Neutrophil (primary cell): ENCODE measurements around the gene NAALADL2.

Experiments
- H3K27ac ChIP-seq: fragments of 200-600 bp; sonication (generic); 2 replicates; pipeline ENCODE4 v1.5.1; 2016; ENCODE audit warnings: mild to moderate bottlenecking, moderate library complexity
- H3K27me3 ChIP-seq: fragments of 200-600 bp; sonication (generic); 2 replicates; pipeline ENCODE4 v1.6.0; 2016; ENCODE audit warnings: mild to moderate bottlenecking
- H3K36me3 ChIP-seq: fragments of 200-600 bp; sonication (generic); 2 replicates; pipeline ENCODE4 v1.5.1; 2017
- H3K4me1 ChIP-seq, 2 experiments: fragments of 200-600 bp in 1 of 2; sonication (generic) in 1 of 2; 1 replicate in 1 of 2; 2 replicates in 1 of 2; pipeline versions ENCODE4 v1.5.1 to v1.6.1; 2013 to 2016; ENCODE audit warnings: low read depth in 1 of 2, low read length in 1 of 2, mild to moderate bottlenecking in 1 of 2, moderate library complexity in 1 of 2; ENCODE audit not compliant: control insufficient read depth in 1 of 2, insufficient read depth in 1 of 2
- H3K4me3 ChIP-seq, 2 experiments: fragments of 200-600 bp in 1 of 2; sonication (generic) in 1 of 2; 1 replicate in 1 of 2; 2 replicates in 1 of 2; pipeline ENCODE4 v1.5.1; 2013 to 2016; ENCODE audit warnings: low read depth in 1 of 2, low read length in 1 of 2, mild to moderate bottlenecking in 1 of 2, moderate library complexity in 1 of 2
- H3K9me3 ChIP-seq: fragments of 200-600 bp; sonication (generic); 2 replicates; pipeline ENCODE4 v1.5.1; 2016
- TF ChIP-seq, protein P1 (sequence below): fragments of 200-600 bp; sonication (generic); IDR thresholded peaks from 2 replicates; pipeline ENCODE4 v1.5.1; 2016; ENCODE audit warnings: antibody characterized with exemption

The NAALADL2 gene

DNA sequence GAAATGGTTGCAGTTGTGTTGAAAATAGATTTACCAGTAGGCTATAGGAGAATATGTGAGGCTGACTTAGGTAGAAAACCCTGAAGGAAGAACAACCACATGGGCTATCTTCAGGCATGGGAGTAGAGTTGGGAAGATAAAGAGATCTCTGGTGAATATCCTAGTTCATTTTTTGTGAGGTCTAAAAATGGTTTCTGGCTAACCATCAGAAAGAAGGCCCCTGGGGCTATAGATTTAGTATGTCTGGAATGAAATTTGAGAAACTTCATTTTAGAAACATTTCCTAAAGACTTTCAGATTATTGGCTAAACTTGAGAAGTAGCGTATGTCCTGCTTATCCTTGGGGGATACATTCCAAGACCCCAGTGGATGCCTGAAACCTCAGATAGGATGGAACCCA is 148.2 kb downstream of the NAALADL2 start:
- no peaks in the 10 kb centered on the region for H3K4me1 ChIP-seq
- H3K27ac ChIP-seq, result no peak overlapping the region
- H3K9me3 ChIP-seq, result no peaks in the 10 kb centered on the region
- no peak overlapping the region for H3K4me3 ChIP-seq
- TF ChIP-seq, protein P1, sequence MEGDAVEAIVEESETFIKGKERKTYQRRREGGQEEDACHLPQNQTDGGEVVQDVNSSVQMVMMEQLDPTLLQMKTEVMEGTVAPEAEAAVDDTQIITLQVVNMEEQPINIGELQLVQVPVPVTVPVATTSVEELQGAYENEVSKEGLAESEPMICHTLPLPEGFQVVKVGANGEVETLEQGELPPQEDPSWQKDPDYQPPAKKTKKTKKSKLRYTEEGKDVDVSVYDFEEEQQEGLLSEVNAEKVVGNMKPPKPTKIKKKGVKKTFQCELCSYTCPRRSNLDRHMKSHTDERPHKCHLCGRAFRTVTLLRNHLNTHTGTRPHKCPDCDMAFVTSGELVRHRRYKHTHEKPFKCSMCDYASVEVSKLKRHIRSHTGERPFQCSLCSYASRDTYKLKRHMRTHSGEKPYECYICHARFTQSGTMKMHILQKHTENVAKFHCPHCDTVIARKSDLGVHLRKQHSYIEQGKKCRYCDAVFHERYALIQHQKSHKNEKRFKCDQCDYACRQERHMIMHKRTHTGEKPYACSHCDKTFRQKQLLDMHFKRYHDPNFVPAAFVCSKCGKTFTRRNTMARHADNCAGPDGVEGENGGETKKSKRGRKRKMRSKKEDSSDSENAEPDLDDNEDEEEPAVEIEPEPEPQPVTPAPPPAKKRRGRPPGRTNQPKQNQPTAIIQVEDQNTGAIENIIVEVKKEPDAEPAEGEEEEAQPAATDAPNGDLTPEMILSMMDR, result no peak
- H3K36me3 ChIP-seq, result no peaks in the 10 kb centered on the region
- H3K27me3 ChIP-seq, result no peaks in the 10 kb centered on the region

DNA sequence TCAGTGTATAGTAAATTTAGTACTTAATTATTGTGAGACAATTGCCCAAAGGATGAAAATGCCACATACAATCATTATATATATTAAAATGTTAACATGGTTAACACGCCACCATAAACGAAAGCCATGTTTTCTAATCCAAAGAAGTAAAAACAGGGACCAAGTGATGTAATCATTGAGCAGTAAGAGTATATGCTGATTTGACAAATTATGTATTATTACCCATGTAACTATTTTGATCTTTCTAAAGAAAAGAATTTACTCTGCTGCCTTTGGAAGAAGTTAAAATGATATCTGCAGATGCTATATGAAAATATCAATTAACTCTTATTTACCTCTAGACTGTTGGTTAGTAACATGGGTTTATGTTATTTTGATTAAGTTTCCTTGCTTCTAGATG is 150.2 kb downstream of the NAALADL2 start:
- Histone ChIP-seq H3K27me3 (no peaks in the 10 kb centered on the region), H3K4me1 (no peaks in the 10 kb centered on the region), H3K4me3 (no peak overlapping the region), H3K27ac (no peak overlapping the region), H3K9me3 (no peaks in the 10 kb centered on the region), H3K36me3 (no peaks in the 10 kb centered on the region)
- TF ChIP-seq, protein P1, result no peak

DNA sequence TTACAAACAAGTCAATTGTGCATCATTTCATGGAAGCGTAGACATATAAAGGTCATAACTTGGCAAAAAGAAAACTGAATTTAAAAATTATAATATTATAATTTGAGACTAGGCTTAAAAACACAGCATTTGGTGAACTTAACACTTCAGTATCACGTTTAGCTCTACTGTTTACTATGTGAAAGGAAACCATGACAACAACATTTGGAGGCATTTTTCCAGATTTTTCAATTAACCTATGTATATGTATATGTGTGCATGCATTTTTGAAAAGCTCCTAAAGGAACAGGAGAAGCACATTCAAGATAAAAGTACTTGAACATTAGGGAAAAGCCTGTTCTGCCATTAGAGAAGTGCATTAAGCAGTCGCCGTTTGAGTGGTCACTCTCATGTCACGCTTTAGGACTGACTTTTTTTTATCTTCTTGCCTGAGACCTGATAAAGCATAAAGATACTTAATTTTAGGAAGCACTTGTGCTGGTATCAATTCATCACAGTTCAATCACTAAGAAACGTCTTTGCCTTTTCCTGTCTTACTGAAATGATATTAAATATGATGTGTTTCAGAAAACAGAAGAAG is 156.0 kb downstream of the NAALADL2 start:
- H3K36me3 ChIP-seq, result no peaks in the 10 kb centered on the region
- no peaks in the 10 kb centered on the region for H3K9me3 ChIP-seq
- H3K4me3 ChIP-seq, result no peak overlapping the region
- no peaks in the 10 kb centered on the region for H3K27me3 ChIP-seq
- H3K4me1 ChIP-seq, result no peaks in the 10 kb centered on the region
- TF ChIP-seq, protein P1, result no peak
- no peak overlapping the region for H3K27ac ChIP-seq

DNA sequence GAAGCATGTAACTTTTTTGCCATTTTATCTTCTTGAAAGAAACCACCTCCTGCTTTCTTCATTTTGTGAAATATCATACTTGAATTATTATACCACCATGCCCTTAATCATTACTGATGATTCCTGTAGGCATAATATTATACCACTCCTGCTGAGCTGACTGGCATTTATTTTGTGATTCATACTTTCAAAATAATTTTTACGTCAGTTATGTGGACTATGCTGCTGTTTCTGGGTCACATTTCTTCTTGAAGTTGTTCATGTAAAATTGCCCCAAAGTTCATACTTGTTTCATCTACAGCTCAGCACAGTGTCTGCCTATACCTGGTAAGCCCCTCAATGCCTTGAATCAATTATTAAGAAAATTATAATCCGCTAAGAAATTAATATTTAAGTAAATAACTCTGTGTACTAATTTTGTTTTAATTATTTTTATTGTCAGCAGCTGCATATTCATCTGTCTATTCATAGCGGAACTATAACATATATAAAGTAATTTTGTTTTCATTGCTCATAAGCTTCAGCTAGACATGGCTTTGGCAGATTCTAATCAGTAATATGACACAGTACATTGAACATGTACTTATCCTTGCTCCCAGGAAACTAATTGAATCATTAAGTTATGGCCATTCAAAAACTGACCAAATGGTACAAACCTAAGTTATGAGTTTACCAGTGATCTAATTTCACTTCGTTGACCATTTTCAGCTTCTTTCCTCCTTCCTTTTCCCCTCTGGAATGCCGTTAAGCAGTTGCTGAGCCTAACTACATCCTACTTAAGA is 160.0 kb downstream of the NAALADL2 start:
- Histone ChIP-seq H3K27me3 (no peaks in the 10 kb centered on the region), H3K9me3 (no peaks in the 10 kb centered on the region), H3K36me3 (no peaks in the 10 kb centered on the region), H3K27ac (no peak overlapping the region), H3K4me1 (no peaks in the 10 kb centered on the region), H3K4me3 (no peak overlapping the region)
- TF ChIP-seq, protein P1, result no peak

DNA sequence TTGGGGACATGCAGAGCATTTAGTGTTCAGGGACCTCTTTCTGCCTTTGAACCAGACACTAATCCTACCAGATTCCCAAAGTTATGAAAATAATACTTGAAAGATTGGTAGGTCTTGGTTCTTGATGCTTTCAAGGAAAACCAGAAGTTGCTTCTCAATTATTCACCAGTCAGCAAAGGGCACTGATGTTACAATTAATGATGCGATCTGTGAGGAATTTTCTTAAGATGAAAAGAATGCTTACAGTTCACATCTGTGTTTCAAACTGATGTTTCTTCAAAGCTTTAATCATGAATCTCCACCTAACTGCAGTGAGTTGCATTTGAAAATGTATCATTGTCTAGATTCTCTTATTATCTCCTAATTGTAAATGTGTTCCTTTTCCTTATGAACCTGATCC is 161.0 kb downstream of the NAALADL2 start:
- H3K4me3 ChIP-seq, result no peak overlapping the region
- no peaks in the 10 kb centered on the region for H3K4me1 ChIP-seq
- H3K27me3 ChIP-seq, result no peaks in the 10 kb centered on the region
- no peaks in the 10 kb centered on the region for H3K9me3 ChIP-seq
- TF ChIP-seq, protein P1, result no peak
- H3K27ac ChIP-seq, result no peak overlapping the region
- H3K36me3 ChIP-seq, result no peaks in the 10 kb centered on the region
